RWPE2 (cell line): ENCODE measurements around the gene CLEC20A.

Experiments used
- ATAC-seq: fragments of 200-7000 bp; cut with Tn5 transposase; 3 replicates; pipeline ENCODE4 v1.9.1; 2021; ENCODE audit warnings: low read depth
- DNase-seq: peaks from one replicate; pipeline ENCODE4 v3.0.0-alpha.2; 2020; ENCODE audit warnings: low spot score
- H3K27ac ChIP-seq: fragments of 450-650 bp; 2 replicates; pipeline ENCODE4 v1.5.1; 2017; ENCODE audit warnings: mild to moderate bottlenecking; ENCODE audit not compliant: poor library complexity, severe bottlenecking
- H3K27me3 ChIP-seq: fragments of 250-450 bp; sonication (Bioruptor Pico); 2 replicates; pipeline ENCODE4 v1.5.1; 2021; ENCODE audit warnings: mild to moderate bottlenecking, moderate library complexity; ENCODE audit not compliant: insufficient read depth, poor library complexity, severe bottlenecking
- H3K36me3 ChIP-seq: fragments of 250-450 bp; sonication (Bioruptor Pico); 2 replicates; pipeline ENCODE4 v1.5.1; 2020; ENCODE audit warnings: low read depth, mild to moderate bottlenecking, moderate library complexity
- H3K4me1 ChIP-seq: fragments of 250-450 bp; sonication (Bioruptor Pico); 2 replicates; pipeline ENCODE4 v1.5.1; 2021; ENCODE audit warnings: mild to moderate bottlenecking, moderate library complexity; ENCODE audit not compliant: insufficient read depth, poor library complexity, severe bottlenecking
- H3K4me3 ChIP-seq: fragments of 250-450 bp; sonication (Bioruptor Pico); 2 replicates; pipeline ENCODE4 v1.5.1; 2021; ENCODE audit warnings: mild to moderate bottlenecking, moderate library complexity; ENCODE audit not compliant: severe bottlenecking
- H3K9me3 ChIP-seq: fragments of 250-450 bp; sonication (Bioruptor Pico); 2 replicates; pipeline ENCODE4 v1.5.1; 2021; ENCODE audit warnings: mild to moderate bottlenecking, moderate library complexity; ENCODE audit not compliant: severe bottlenecking
- TF ChIP-seq, protein P1 (sequence below): fragments of 450-650 bp; IDR thresholded peaks from one replicate; pipeline ENCODE4 v1.5.1; 2017; ENCODE audit warnings: mild to moderate bottlenecking, moderate library complexity; ENCODE audit not compliant: poor library complexity, severe bottlenecking

The CLEC20A gene

DNA sequence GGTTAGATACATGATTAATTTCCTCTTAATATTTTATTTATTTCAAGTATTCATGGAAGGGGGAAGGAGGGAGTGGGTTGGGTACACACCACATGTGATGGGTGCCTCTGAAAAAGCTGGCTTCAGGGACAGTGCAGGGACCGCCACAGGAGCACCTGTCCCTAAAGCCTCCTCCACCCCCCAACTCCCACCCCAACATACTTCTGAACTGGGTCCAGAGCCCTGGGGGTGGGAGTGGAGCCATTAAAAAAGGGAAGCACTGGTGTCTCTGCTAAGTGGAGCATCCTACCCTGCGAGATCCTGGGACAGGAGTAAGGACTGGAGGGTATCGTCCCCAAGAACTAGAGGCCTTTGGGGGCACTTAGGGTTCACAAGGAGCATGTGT, 5.6 kb upstream of the CLEC20A start:
- DNase-seq (no peak), ATAC-seq (no peak)
- no peaks in the 10 kb centered on the region for H3K4me1 ChIP-seq
- no peak overlapping the region for H3K27ac ChIP-seq
- no peaks in the 10 kb centered on the region for H3K36me3 ChIP-seq
- H3K9me3 ChIP-seq: no peaks in the 10 kb centered on the region
- no peak overlapping the region for H3K4me3 ChIP-seq
- TF ChIP-seq, protein P1, sequence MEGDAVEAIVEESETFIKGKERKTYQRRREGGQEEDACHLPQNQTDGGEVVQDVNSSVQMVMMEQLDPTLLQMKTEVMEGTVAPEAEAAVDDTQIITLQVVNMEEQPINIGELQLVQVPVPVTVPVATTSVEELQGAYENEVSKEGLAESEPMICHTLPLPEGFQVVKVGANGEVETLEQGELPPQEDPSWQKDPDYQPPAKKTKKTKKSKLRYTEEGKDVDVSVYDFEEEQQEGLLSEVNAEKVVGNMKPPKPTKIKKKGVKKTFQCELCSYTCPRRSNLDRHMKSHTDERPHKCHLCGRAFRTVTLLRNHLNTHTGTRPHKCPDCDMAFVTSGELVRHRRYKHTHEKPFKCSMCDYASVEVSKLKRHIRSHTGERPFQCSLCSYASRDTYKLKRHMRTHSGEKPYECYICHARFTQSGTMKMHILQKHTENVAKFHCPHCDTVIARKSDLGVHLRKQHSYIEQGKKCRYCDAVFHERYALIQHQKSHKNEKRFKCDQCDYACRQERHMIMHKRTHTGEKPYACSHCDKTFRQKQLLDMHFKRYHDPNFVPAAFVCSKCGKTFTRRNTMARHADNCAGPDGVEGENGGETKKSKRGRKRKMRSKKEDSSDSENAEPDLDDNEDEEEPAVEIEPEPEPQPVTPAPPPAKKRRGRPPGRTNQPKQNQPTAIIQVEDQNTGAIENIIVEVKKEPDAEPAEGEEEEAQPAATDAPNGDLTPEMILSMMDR: no peak
- H3K27me3 ChIP-seq: no peaks in the 10 kb centered on the region

DNA sequence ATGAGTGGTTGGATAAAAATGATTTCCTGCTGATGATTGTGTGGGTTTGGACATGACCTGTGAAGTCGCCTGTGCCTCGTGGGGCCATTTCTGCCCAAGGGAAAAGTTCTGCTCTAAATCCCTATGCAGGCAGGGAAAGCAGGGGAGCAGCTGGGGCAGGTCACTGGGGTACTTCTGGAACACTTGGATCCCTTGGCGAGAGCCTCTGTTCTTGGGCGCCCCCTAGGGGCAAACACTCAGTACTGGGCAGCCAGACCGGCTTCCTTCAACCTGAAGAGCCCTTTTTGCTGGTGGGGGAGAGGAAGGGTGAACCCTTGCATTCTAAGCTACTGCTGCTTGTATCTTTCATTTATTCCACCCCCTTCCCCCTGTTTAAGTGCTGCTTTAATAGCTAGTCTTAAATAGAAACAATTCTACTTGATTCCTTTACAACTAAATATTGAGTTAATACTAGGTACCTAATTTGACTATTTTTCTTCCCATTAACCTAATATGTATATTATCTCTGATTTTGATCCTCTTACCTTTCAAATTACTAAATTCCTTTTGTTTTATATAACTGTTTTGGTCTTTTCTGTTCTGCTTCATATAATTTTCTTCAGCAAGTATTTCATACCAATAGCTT, 5.1 kb upstream of the CLEC20A start:
- Histone ChIP-seq H3K4me3 (no peak overlapping the region), H3K36me3 (no peaks in the 10 kb centered on the region), H3K9me3 (no peaks in the 10 kb centered on the region), H3K27me3 (no peaks in the 10 kb centered on the region), H3K27ac (no peak overlapping the region), H3K4me1 (no peaks in the 10 kb centered on the region)
- TF ChIP-seq, protein P1: peak; percentile 92
- DNase-seq (no peak), ATAC-seq (peak; percentile 82)

DNA sequence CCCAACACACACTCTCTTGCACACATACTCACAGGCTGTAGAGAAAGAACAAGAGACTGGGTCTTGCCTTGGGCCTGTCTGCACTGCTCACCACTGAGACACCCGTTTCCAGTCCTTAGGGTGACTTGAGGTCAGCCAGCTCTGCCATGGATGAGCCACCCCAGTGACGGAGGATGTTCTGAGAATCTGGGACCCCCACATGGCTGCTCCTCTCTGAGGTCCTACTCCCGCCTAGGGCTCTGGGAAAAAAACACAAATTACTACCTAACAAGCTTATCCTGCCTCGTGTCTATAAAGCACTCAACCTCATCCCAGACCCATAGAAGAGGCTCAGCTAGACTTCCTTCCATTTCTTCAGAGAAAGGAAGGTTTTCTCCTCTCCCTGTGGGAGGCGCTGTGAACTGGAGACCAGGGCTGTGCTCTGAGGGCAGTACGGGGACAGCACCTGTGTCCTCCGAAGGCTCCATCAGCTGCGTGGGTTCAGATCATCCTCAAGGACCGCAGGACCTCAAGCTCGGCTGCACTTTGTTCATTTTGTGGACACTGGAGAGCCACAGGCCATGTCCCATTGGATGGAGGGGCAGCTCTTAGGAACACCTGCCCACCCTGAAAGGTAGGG, 4.3 kb upstream of the CLEC20A start:
- Histone ChIP-seq H3K27me3 (no peaks in the 10 kb centered on the region), H3K9me3 (no peaks in the 10 kb centered on the region), H3K27ac (no peak overlapping the region), H3K4me1 (no peaks in the 10 kb centered on the region), H3K4me3 (no peak overlapping the region), H3K36me3 (no peaks in the 10 kb centered on the region)
- no peak for ATAC-seq
- no peak for DNase-seq
- TF ChIP-seq, protein P1: no peak

DNA sequence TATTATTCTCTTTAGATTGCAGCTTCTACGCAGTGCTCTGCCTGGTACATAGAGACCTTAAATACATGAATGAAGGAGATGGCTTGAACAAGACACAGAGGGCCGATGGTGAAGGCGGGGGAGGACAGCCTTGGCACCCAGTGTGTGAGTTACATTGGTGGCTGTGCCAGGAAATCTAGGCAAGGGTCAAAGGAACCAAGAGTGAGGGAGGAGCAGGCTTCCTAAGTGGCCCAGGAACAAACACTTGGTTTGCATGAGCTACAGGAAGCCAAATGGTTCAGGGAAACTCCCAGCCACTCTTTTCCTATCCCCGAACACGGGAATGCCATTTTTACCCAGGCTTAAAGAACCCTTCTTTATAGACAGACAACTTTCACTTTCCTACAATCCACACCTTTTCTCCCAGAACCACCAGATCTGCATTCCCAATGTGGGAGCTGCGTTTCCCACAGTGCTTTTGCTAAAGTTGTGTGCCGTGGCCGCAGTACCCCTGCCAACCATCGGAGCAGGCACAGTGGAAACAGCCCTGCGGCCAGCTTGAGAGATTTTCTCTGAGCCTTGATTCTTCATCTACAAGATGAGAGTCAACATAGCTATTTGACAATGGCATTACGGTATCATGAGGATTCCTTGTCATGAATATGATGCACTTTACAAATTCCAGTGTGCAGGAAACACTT, 3.5 kb upstream of the CLEC20A start:
- TF ChIP-seq, protein P1: no peak
- ATAC-seq (no peak), DNase-seq (no peak)
- H3K4me3 ChIP-seq: no peak overlapping the region
- no peaks in the 10 kb centered on the region for H3K27me3 ChIP-seq
- H3K4me1 ChIP-seq: no peaks in the 10 kb centered on the region
- no peaks in the 10 kb centered on the region for H3K36me3 ChIP-seq
- no peak overlapping the region for H3K27ac ChIP-seq
- H3K9me3 ChIP-seq: no peaks in the 10 kb centered on the region
